Measurements from ENCODE around the gene PPIL6. TPM values are rescaled to one million over a fixed set of nuclear protein-coding genes. Genes with fewer than 3 reads are reported as not detected.

The PPIL6 gene
- polyA plus RNA-seq, 2 donors: 0.16 to 0.82 TPM

GRCh38 chr6:109347779-109348178 is 92.6 kb downstream of the PPIL6 start:
- no peaks in the 10 kb centered on the region for H3K36me3 ChIP-seq (ENCODE audit: control insufficient read depth in 2 of 2, insufficient read depth in 2 of 2, low read length in 1 of 2)
- H3K4me3 ChIP-seq (ENCODE audit: low read depth in 1 of 2, low read length in 2 of 2): no peak overlapping the region
- H3K27ac ChIP-seq (ENCODE audit: low read depth in 2 of 2, low read length in 1 of 2): no peak overlapping the region
- no peaks in the 10 kb centered on the region for H3K9me3 ChIP-seq (ENCODE audit: control insufficient read depth in 2 of 2, insufficient read depth in 1 of 2, low read depth in 1 of 2, low read length in 1 of 2)
- 70% methylated on average over 3 of the region's 3 CpGs for WGBS, 2 donors
- peaks cover 5 to 11% of the 10 kb centered on the region in 2 donors for H3K4me1 ChIP-seq (ENCODE audit: control insufficient read depth in 2 of 2, insufficient read depth in 2 of 2, low read length in 1 of 2)
- no peaks in the 10 kb centered on the region for H3K27me3 ChIP-seq (ENCODE audit: control insufficient read depth in 1 of 2, insufficient read depth in 2 of 2, low read length in 2 of 2)

GRCh38 chr6:109345986-109346385 is 94.4 kb downstream of the PPIL6 start:
- Histone ChIP-seq H3K27ac (ENCODE audit: low read depth in 2 of 2, low read length in 1 of 2) (no peak overlapping the region), H3K27me3 (ENCODE audit: control insufficient read depth in 1 of 2, insufficient read depth in 2 of 2, low read length in 2 of 2) (no peaks in the 10 kb centered on the region), H3K36me3 (ENCODE audit: control insufficient read depth in 2 of 2, insufficient read depth in 2 of 2, low read length in 1 of 2) (no peaks in the 10 kb centered on the region), H3K4me1 (ENCODE audit: control insufficient read depth in 2 of 2, insufficient read depth in 2 of 2, low read length in 1 of 2) (peaks cover 0 to 11% of the 10 kb centered on the region in 2 donors), H3K4me3 (ENCODE audit: low read depth in 1 of 2, low read length in 2 of 2) (no peak overlapping the region), H3K9me3 (ENCODE audit: control insufficient read depth in 2 of 2, insufficient read depth in 1 of 2, low read depth in 1 of 2, low read length in 1 of 2) (no peaks in the 10 kb centered on the region)
- 86 to 87% methylated on average over 4 of the region's 4 CpGs for WGBS, 2 donors

DNA sequence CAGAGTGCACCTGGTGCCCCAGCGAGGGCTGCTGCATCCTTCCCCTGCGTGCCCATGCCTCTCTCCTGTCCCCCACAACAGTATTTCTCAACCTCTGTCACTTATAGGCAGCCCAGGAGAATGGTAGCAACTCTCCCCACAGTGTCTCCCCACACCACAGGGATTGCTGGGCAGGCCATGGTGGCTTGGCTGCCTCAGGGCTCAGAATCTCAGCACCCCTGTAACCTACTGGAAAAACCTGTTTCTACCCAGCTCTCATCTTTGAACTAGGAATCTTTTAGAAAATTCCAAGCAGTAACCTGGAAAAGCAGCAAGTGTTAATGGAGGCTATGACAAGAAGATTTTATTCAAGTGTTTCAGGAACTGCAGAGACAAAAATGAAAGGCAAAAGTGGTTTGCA is 96.2 kb downstream of the PPIL6 start:
- WGBS, 2 donors: 61 to 71% methylated on average over 2 of the region's 2 CpGs
- H3K27ac ChIP-seq (ENCODE audit: low read depth in 2 of 2, low read length in 1 of 2): no peak overlapping the region

DNA sequence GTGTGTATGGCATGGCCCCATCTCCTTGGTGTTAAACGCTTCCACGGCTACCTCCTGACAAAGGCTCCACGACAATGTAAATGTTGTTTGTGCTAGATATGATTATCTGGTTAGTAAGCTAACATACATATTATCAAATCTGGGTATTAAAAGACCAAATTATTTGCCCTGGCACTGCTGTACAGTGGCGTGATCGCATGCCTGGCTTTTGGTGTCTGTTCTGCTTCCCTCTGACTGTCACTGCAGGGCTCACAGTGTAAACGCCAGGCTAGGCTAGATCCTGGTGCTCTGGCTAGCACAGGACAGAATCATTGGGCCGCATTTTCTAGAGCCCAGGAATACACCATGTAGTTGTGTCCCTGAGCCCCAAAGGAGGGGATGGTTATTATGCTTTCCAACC is 96.9 kb downstream of the PPIL6 start:
- Histone ChIP-seq H3K4me1 (ENCODE audit: control insufficient read depth in 2 of 2, insufficient read depth in 2 of 2, low read length in 1 of 2) (peaks cover 0 to 3% of the 10 kb centered on the region in 2 donors), H3K4me3 (ENCODE audit: low read depth in 1 of 2, low read length in 2 of 2) (no peak overlapping the region), H3K36me3 (ENCODE audit: control insufficient read depth in 2 of 2, insufficient read depth in 2 of 2, low read length in 1 of 2) (no peaks in the 10 kb centered on the region), H3K27me3 (ENCODE audit: control insufficient read depth in 1 of 2, insufficient read depth in 2 of 2, low read length in 2 of 2) (no peaks in the 10 kb centered on the region), H3K9me3 (ENCODE audit: control insufficient read depth in 2 of 2, insufficient read depth in 1 of 2, low read depth in 1 of 2, low read length in 1 of 2) (no peaks in the 10 kb centered on the region), H3K27ac (ENCODE audit: low read depth in 2 of 2, low read length in 1 of 2) (no peak overlapping the region)
- 79 to 91% methylated on average over 7 of the region's 7 CpGs for WGBS, 2 donors

More for the DNA sequence above, 96.2 kb downstream of the PPIL6 start:
- Histone ChIP-seq H3K4me3 (ENCODE audit: low read depth in 1 of 2, low read length in 2 of 2) (no peak overlapping the region), H3K9me3 (ENCODE audit: control insufficient read depth in 2 of 2, insufficient read depth in 1 of 2, low read depth in 1 of 2, low read length in 1 of 2) (no peaks in the 10 kb centered on the region), H3K4me1 (ENCODE audit: control insufficient read depth in 2 of 2, insufficient read depth in 2 of 2, low read length in 1 of 2) (peaks cover 0 to 3% of the 10 kb centered on the region in 2 donors), H3K27me3 (ENCODE audit: control insufficient read depth in 1 of 2, insufficient read depth in 2 of 2, low read length in 2 of 2) (no peaks in the 10 kb centered on the region), H3K36me3 (ENCODE audit: control insufficient read depth in 2 of 2, insufficient read depth in 2 of 2, low read length in 1 of 2) (no peaks in the 10 kb centered on the region)

DNA sequence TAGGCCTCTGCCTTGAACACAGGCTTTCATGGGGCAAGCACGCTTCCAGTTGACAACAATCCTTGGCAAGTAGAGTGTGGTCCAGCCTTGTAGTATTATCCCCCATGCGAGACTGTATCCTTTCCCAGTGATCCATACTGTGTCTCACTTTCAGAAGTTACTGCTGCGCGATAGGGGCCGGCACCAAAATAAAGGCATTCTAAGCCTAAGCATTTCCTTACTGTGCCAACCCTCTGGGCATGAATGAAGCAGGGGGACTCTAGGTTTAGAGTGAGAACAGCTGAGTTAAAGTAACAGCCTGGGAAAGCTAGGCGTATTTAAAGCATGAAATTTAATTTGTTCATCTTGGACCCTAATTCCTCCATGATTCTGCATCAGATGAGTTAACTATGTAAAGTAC is 97.5 kb downstream of the PPIL6 start:
- WGBS, 2 donors: 96 to 98% methylated on average over 6 of the region's 6 CpGs

DNA sequence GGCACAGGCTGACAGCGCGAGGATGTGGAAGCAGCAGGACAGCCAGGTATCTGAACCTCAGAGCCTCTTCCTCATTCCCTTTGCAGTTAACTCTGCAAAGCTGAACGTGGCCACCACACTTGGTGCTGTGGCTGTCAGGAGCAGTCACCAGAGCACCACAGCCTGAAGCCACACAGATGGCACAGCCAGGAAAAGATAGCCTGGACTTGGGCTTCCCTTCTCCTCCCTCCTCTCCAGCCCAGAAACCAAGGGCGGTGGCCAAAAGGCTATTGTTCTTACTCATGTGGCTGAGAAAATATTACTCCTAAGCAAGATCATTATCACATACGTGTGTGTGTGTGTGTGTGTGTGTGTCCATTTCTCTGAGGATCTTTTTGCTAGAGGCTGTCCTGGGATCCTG is 97.9 kb downstream of the PPIL6 start:
- H3K36me3 ChIP-seq (ENCODE audit: control insufficient read depth in 2 of 2, insufficient read depth in 2 of 2, low read length in 1 of 2): no peaks in the 10 kb centered on the region
- H3K27ac ChIP-seq (ENCODE audit: low read depth in 2 of 2, low read length in 1 of 2): no peak overlapping the region
- no peak overlapping the region for H3K4me3 ChIP-seq (ENCODE audit: low read depth in 1 of 2, low read length in 2 of 2)
- peaks cover 0 to 3% of the 10 kb centered on the region in 2 donors for H3K4me1 ChIP-seq (ENCODE audit: control insufficient read depth in 2 of 2, insufficient read depth in 2 of 2, low read length in 1 of 2)
- H3K9me3 ChIP-seq (ENCODE audit: control insufficient read depth in 2 of 2, insufficient read depth in 1 of 2, low read depth in 1 of 2, low read length in 1 of 2): no peaks in the 10 kb centered on the region
- 80 to 82% methylated on average over 5 of the region's 5 CpGs for WGBS, 2 donors
- H3K27me3 ChIP-seq (ENCODE audit: control insufficient read depth in 1 of 2, insufficient read depth in 2 of 2, low read length in 2 of 2): no peaks in the 10 kb centered on the region

More for the DNA sequence above, 97.5 kb downstream of the PPIL6 start:
- Histone ChIP-seq H3K27me3 (ENCODE audit: control insufficient read depth in 1 of 2, insufficient read depth in 2 of 2, low read length in 2 of 2) (no peaks in the 10 kb centered on the region), H3K36me3 (ENCODE audit: control insufficient read depth in 2 of 2, insufficient read depth in 2 of 2, low read length in 1 of 2) (no peaks in the 10 kb centered on the region), H3K9me3 (ENCODE audit: control insufficient read depth in 2 of 2, insufficient read depth in 1 of 2, low read depth in 1 of 2, low read length in 1 of 2) (no peaks in the 10 kb centered on the region), H3K27ac (ENCODE audit: low read depth in 2 of 2, low read length in 1 of 2) (no peak overlapping the region), H3K4me1 (ENCODE audit: control insufficient read depth in 2 of 2, insufficient read depth in 2 of 2, low read length in 1 of 2) (peaks cover 0 to 3% of the 10 kb centered on the region in 2 donors), H3K4me3 (ENCODE audit: low read depth in 1 of 2, low read length in 2 of 2) (no peak overlapping the region)

DNA sequence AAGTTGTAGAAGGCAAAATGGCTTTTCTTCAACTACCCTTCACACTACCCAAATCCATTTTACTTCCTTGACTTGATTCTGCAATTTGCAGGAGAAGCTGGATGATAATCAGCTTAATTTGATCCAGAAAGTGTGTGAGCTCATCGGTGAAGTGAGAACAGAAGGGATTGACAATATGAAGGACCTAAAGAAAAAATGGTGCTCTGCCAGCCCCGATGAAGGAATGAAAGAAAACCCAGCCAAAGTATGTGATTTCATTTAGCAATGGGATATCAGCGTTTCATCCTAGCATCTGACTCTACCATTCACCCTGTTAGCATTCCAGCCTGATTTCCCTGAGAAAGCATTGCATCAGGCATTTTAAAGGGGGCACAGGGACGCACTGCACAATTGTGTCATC is 99.6 kb downstream of the PPIL6 start:
- Histone ChIP-seq H3K4me3 (ENCODE audit: low read depth in 1 of 2, low read length in 2 of 2) (no peak overlapping the region), H3K27ac (ENCODE audit: low read depth in 2 of 2, low read length in 1 of 2) (no peak overlapping the region), H3K36me3 (ENCODE audit: control insufficient read depth in 2 of 2, insufficient read depth in 2 of 2, low read length in 1 of 2) (no peaks in the 10 kb centered on the region), H3K9me3 (ENCODE audit: control insufficient read depth in 2 of 2, insufficient read depth in 1 of 2, low read depth in 1 of 2, low read length in 1 of 2) (no peaks in the 10 kb centered on the region), H3K27me3 (ENCODE audit: control insufficient read depth in 1 of 2, insufficient read depth in 2 of 2, low read length in 2 of 2) (no peaks in the 10 kb centered on the region), H3K4me1 (ENCODE audit: control insufficient read depth in 2 of 2, insufficient read depth in 2 of 2, low read length in 1 of 2) (peaks cover 0 to 3% of the 10 kb centered on the region in 2 donors)
- WGBS, 2 donors: 91 to 92% methylated on average over 4 of the region's 4 CpGs

Other genes with a start within 250 kb of the PPIL6 start
- 10 to 100 TPM; 56.9 to 66.9 TPM for gene CD164, start 58.2 kb downstream of the PPIL6 start, polyA plus RNA-seq
- 10 to 100 TPM; 22.9 to 25.5 TPM for gene SMPD2, start 96 bp upstream of the PPIL6 start, polyA plus RNA-seq
- 10 to 100 TPM; 17.6 to 18.2 TPM for gene MICAL1, start 15.1 kb upstream of the PPIL6 start, polyA plus RNA-seq
- gene ZBTB24, start 42.6 kb upstream of the PPIL6 start, polyA plus RNA-seq: 1 to 10 TPM; 2.2 to 2.3 TPM

All from esophagus (tissue), 2 donors.